HepG2 (cell line): ENCODE results near the gene WNK2. TPM values are rescaled to one million over a fixed set of nuclear protein-coding genes. Genes with fewer than 3 reads are reported as not detected.

Experiments
- ARNT ChIP-seq: fragments of 450-650 bp; IDR thresholded peaks from 2 replicates; pipeline ENCODE4 v1.6.1; 2017
- CEBPB ChIP-seq: IDR thresholded peaks from 2 replicates; pipeline ENCODE4 v1.6.1; 2011; ENCODE audit warnings: low read depth, low read length, improper control_type of control experiment, borderline replicate concordance
- MLLT10 ChIP-seq: sonication (generic); formaldehyde crosslinking; IDR thresholded peaks from 2 replicates; pipeline ENCODE4 v1.4.0; 2020; ENCODE audit warnings: missing genetic modification reagents
- POLR2AphosphoS5 ChIP-seq: IDR thresholded peaks from 2 replicates; pipeline ENCODE4 v1.6.1; 2012; ENCODE audit warnings: low read depth, low read length
- ZKSCAN1 ChIP-seq: fragments of 150-350 bp; IDR thresholded peaks from 2 replicates; pipeline ENCODE4 v1.6.1; 2014; ENCODE audit warnings: low read length
- ZNF572 ChIP-seq: sonication (generic); formaldehyde crosslinking; IDR thresholded peaks from 2 replicates; pipeline ENCODE4 v1.5.1; 2020; ENCODE audit warnings: mild to moderate bottlenecking, missing genetic modification reagents
- ZNF841 ChIP-seq: sonication (generic); formaldehyde crosslinking; IDR thresholded peaks from 2 replicates; pipeline ENCODE4 v1.8.1; 2023; ENCODE audit warnings: missing genetic modification reagents, borderline replicate concordance
- polyA plus RNA-seq, 8 experiments: library from polyadenylated mRNA; depleted of rRNA in 3 of 8; stranded (reverse) in 7 of 8; unstranded in 1 of 8; fragments of >200 nt; fragmentation: Illumina TruSeq in 4 of 8; extraction: Trizol in 4 of 8; gene quantifications; 2 replicates each; pipeline versions ENCODE4 v1.2.1 to v1.2.3, GENCODE V29; 2011 to 2016; ENCODE audit warnings: low read depth in 4 of 8, missing spikeins in 1 of 8, mixed read lengths in 1 of 8; ENCODE audit not compliant: insufficient read depth in 1 of 8
- total RNA-seq, 5 experiments: library from RNA; depleted of rRNA; stranded (reverse); fragments of >200 nt; fragmentation: Illumina TruSeq; extraction: Trizol; gene quantifications; 2 replicates each; pipeline ENCODE4 v1.2.3, GENCODE V29; 2016; ENCODE audit warnings: low read depth in 1 of 5
- TF ChIP-seq, protein P1 (sequence below): sonication (generic); formaldehyde crosslinking; IDR thresholded peaks from 2 replicates; pipeline ENCODE4 v1.4.0; 2020; ENCODE audit warnings: mild to moderate bottlenecking, missing genetic modification reagents
- TF ChIP-seq, protein P2 (sequence below): sonication (generic); formaldehyde crosslinking; IDR thresholded peaks from 2 replicates; pipeline ENCODE4 v1.5.1; 2020; ENCODE audit warnings: mild to moderate bottlenecking, missing genetic modification reagents, borderline replicate concordance
- TF ChIP-seq, protein P3 (sequence below): sonication (generic); formaldehyde crosslinking; IDR thresholded peaks from 2 replicates; pipeline ENCODE4 v1.9.0; 2021; ENCODE audit warnings: missing genetic modification reagents, mild to moderate bottlenecking, borderline replicate concordance
- TF ChIP-seq, protein P4 (sequence below): sonication (generic); formaldehyde crosslinking; IDR thresholded peaks from 2 replicates; pipeline ENCODE4 v1.4.0; 2020; ENCODE audit warnings: missing genetic modification reagents, borderline replicate concordance
- TF ChIP-seq, protein P5 (sequence below): sonication (generic); formaldehyde crosslinking; IDR thresholded peaks from 2 replicates; pipeline ENCODE4 v1.4.0; 2020; ENCODE audit warnings: mild to moderate bottlenecking, low read depth, missing genetic modification reagents

The WNK2 gene
- total and polyA plus RNA-seq, 2 of the 13 experiments (the other 11 are each of a cell fraction or from before 2014, with no cell fraction given), result 10.5 to 12.0 TPM

DNA sequence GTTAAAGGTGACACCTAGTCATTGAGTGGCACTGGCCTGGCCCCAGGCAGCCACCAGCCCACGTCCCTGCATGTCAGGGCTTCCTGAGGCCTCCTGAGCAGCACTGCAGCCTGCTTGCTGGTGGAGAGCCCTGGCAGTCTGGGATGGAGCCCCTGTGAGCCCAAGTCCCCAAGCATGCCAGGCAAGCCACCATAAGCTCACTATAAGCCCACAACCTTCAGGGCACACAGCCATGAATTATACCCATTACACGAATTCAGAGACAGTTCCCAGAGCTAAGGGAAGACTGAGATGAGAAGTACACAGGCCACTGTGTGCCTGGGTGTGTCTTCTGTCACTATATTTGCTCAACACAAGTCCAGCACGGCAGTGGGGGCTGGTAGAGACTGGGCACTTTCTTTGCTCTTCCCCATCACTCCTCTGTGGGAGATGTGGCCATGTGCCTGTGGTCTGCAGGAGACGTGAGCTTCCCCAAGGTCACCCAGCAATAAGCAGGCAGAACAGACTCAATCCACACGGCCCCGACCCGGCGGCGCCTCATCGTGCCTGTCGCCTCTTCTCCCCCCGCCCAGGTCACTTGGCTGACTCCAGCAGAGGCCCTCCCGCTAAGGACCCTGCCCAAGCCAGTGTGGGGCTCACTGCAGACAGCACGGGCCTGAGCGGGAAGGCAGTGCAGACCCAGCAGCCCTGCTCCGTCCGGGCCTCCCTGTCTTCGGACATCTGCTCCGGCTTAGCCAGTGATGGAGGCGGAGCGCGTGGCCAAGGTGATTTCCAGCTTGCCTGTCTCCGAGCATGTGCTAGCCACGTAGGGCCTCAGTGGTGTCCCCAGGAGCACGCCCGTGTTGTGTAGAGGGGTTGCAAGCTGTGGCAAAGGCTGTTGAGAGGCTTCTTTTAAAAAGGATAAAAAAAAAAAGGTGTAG, 114.8 kb downstream of the WNK2 start (continued):
- TF ChIP-seq, protein P1, sequence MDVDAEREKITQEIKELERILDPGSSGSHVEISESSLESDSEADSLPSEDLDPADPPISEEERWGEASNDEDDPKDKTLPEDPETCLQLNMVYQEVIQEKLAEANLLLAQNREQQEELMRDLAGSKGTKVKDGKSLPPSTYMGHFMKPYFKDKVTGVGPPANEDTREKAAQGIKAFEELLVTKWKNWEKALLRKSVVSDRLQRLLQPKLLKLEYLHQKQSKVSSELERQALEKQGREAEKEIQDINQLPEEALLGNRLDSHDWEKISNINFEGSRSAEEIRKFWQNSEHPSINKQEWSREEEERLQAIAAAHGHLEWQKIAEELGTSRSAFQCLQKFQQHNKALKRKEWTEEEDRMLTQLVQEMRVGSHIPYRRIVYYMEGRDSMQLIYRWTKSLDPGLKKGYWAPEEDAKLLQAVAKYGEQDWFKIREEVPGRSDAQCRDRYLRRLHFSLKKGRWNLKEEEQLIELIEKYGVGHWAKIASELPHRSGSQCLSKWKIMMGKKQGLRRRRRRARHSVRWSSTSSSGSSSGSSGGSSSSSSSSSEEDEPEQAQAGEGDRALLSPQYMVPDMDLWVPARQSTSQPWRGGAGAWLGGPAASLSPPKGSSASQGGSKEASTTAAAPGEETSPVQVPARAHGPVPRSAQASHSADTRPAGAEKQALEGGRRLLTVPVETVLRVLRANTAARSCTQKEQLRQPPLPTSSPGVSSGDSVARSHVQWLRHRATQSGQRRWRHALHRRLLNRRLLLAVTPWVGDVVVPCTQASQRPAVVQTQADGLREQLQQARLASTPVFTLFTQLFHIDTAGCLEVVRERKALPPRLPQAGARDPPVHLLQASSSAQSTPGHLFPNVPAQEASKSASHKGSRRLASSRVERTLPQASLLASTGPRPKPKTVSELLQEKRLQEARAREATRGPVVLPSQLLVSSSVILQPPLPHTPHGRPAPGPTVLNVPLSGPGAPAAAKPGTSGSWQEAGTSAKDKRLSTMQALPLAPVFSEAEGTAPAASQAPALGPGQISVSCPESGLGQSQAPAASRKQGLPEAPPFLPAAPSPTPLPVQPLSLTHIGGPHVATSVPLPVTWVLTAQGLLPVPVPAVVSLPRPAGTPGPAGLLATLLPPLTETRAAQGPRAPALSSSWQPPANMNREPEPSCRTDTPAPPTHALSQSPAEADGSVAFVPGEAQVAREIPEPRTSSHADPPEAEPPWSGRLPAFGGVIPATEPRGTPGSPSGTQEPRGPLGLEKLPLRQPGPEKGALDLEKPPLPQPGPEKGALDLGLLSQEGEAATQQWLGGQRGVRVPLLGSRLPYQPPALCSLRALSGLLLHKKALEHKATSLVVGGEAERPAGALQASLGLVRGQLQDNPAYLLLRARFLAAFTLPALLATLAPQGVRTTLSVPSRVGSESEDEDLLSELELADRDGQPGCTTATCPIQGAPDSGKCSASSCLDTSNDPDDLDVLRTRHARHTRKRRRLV (CRISPR knock-in tag), result no peak
- no peak for TF ChIP-seq ZNF572 (CRISPR knock-in tag)
- peak; percentile 78; the same call in 1 of the 2 replicates for TF ChIP-seq ZNF841 (CRISPR knock-in tag)
- no peak for TF ChIP-seq CEBPB
- TF ChIP-seq, protein P2, sequence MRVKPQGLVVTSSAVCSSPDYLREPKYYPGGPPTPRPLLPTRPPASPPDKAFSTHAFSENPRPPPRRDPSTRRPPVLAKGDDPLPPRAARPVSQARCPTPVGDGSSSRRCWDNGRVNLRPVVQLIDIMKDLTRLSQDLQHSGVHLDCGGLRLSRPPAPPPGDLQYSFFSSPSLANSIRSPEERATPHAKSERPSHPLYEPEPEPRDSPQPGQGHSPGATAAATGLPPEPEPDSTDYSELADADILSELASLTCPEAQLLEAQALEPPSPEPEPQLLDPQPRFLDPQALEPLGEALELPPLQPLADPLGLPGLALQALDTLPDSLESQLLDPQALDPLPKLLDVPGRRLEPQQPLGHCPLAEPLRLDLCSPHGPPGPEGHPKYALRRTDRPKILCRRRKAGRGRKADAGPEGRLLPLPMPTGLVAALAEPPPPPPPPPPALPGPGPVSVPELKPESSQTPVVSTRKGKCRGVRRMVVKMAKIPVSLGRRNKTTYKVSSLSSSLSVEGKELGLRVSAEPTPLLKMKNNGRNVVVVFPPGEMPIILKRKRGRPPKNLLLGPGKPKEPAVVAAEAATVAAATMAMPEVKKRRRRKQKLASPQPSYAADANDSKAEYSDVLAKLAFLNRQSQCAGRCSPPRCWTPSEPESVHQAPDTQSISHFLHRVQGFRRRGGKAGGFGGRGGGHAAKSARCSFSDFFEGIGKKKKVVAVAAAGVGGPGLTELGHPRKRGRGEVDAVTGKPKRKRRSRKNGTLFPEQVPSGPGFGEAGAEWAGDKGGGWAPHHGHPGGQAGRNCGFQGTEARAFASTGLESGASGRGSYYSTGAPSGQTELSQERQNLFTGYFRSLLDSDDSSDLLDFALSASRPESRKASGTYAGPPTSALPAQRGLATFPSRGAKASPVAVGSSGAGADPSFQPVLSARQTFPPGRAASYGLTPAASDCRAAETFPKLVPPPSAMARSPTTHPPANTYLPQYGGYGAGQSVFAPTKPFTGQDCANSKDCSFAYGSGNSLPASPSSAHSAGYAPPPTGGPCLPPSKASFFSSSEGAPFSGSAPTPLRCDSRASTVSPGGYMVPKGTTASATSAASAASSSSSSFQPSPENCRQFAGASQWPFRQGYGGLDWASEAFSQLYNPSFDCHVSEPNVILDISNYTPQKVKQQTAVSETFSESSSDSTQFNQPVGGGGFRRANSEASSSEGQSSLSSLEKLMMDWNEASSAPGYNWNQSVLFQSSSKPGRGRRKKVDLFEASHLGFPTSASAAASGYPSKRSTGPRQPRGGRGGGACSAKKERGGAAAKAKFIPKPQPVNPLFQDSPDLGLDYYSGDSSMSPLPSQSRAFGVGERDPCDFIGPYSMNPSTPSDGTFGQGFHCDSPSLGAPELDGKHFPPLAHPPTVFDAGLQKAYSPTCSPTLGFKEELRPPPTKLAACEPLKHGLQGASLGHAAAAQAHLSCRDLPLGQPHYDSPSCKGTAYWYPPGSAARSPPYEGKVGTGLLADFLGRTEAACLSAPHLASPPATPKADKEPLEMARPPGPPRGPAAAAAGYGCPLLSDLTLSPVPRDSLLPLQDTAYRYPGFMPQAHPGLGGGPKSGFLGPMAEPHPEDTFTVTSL, result no peak
- peak; percentile 18 for TF ChIP-seq POLR2AphosphoS5
- TF ChIP-seq, protein P3, sequence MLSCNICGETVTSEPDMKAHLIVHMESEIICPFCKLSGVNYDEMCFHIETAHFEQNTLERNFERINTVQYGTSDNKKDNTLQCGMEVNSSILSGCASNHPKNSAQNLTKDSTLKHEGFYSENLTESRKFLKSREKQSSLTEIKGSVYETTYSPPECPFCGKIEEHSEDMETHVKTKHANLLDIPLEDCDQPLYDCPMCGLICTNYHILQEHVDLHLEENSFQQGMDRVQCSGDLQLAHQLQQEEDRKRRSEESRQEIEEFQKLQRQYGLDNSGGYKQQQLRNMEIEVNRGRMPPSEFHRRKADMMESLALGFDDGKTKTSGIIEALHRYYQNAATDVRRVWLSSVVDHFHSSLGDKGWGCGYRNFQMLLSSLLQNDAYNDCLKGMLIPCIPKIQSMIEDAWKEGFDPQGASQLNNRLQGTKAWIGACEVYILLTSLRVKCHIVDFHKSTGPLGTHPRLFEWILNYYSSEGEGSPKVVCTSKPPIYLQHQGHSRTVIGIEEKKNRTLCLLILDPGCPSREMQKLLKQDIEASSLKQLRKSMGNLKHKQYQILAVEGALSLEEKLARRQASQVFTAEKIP (CRISPR knock-in tag), result no peak
- TF ChIP-seq, protein P4, sequence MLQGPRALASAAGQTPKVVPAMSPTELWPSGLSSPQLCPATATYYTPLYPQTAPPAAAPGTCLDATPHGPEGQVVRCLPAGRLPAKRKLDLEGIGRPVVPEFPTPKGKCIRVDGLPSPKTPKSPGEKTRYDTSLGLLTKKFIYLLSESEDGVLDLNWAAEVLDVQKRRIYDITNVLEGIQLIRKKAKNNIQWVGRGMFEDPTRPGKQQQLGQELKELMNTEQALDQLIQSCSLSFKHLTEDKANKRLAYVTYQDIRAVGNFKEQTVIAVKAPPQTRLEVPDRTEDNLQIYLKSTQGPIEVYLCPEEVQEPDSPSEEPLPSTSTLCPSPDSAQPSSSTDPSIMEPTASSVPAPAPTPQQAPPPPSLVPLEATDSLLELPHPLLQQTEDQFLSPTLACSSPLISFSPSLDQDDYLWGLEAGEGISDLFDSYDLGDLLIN (CRISPR knock-in tag), result no peak
- TF ChIP-seq, protein P5, sequence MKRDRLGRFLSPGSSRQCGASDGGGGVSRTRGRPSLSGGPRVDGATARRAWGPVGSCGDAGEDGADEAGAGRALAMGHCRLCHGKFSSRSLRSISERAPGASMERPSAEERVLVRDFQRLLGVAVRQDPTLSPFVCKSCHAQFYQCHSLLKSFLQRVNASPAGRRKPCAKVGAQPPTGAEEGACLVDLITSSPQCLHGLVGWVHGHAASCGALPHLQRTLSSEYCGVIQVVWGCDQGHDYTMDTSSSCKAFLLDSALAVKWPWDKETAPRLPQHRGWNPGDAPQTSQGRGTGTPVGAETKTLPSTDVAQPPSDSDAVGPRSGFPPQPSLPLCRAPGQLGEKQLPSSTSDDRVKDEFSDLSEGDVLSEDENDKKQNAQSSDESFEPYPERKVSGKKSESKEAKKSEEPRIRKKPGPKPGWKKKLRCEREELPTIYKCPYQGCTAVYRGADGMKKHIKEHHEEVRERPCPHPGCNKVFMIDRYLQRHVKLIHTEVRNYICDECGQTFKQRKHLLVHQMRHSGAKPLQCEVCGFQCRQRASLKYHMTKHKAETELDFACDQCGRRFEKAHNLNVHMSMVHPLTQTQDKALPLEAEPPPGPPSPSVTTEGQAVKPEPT (CRISPR knock-in tag), result no peak; the same call in 1 of the 2 replicates
- no peak for TF ChIP-seq MLLT10 (CRISPR knock-in tag)
- TF ChIP-seq ARNT, result no peak
- no peak for TF ChIP-seq ZKSCAN1
